ENCODE data around the gene HYLS1.

DNA sequence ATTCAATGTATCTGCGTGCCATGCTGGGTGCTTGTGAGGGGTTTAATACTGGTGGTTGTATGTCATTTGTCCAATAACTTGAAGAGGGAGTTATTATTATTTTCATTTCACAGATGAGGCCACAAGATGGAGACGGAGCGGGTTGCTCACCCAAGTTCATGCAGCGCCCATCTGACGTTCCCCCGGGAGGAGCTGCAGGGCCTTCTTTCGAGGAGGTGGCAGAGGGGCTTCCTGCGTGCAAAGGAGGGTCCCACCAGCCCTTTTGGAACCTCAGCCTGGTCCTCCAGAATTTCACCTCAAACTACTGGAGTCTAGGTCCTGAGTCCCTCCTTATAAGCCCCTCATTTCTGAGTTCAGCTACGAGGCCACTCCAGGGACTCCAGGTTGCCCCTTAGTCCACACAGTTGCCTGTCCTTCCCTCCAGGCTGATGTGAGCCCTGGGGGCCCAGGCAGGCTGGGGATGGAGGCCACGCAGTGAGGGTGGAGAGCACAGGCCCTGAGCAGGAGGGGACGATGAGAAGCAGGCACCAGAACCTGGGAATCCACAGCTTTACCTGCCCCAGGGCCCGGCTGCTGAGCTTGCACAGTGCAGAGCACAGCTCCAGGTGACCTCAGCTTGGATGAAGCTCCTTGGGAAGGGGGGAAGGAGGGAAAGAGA, 55.4 kb downstream of the HYLS1 start:
- TF ChIP-seq CTCF (IDR thresholded peaks at IDR 0.05) (no peak), POLR2A (IDR thresholded peaks at IDR 0.05) (no peak), POLR2AphosphoS5 (IDR thresholded peaks at IDR 0.05) (no peak), EP300 (IDR thresholded peaks at IDR 0.05) (no peak)
